HG03378 (cell line): Measurements from ENCODE around the gene LCAT.

ENCODE experiments used
- ATAC-seq: cut with Tn5 transposase; IDR thresholded peaks from one replicate; pipeline ENCODE4 v1.9.1; 2021; ENCODE audit warnings: mild to moderate bottlenecking, moderate library complexity; ENCODE audit not compliant: unreplicated experiment

Gene LCAT

GRCh38 chr16:67968400-67969253 is 24.7 kb upstream of the LCAT start, which contains the start of gene SLC12A4:
TSS of gene SLC12A4 (minus strand) at chr16:67968637. CDS start at chr16:67968553, 84 bp downstream.
- ATAC-seq: no peak

- no peak for ATAC-seq
Measured at GRCh38 chr16:67967958-67968399, 24.1 kb upstream of the LCAT start.

- ATAC-seq: no peak
Measured at GRCh38 chr16:67967183-67967957, 23.4 kb upstream of the LCAT start.

- no peak for ATAC-seq
Measured at GRCh38 chr16:67966549-67967182, 22.7 kb upstream of the LCAT start.

GRCh38 chr16:67965668-67966548 is 22.0 kb upstream of the LCAT start:
- no peak for ATAC-seq

- ATAC-seq: no peak
Measured at GRCh38 chr16:67964477-67965131, 20.7 kb upstream of the LCAT start.

GRCh38 chr16:67963662-67964321 is 19.9 kb upstream of the LCAT start:
- ATAC-seq: no peak

GRCh38 chr16:67963292-67963661 is 19.4 kb upstream of the LCAT start:
- no peak for ATAC-seq

GRCh38 chr16:67962135-67962534 is 18.2 kb upstream of the LCAT start:
- ATAC-seq: no peak

GRCh38 chr16:67961551-67961957 is 17.6 kb upstream of the LCAT start:
- ATAC-seq: no peak

- no peak for ATAC-seq
Measured at GRCh38 chr16:67959536-67960329, 15.8 kb upstream of the LCAT start.

GRCh38 chr16:67957622-67958021 is 13.7 kb upstream of the LCAT start:
- no peak for ATAC-seq

- ATAC-seq: no peak
Measured at GRCh38 chr16:67954421-67955196, 10.7 kb upstream of the LCAT start.

- no peak for ATAC-seq
Measured at GRCh38 chr16:67953641-67954375, 9.9 kb upstream of the LCAT start.

GRCh38 chr16:67951485-67951884 is 7.6 kb upstream of the LCAT start:
- ATAC-seq: no peak

GRCh38 chr16:67950335-67950843 is 6.5 kb upstream of the LCAT start:
- ATAC-seq: no peak

- ATAC-seq: no peak
Measured at GRCh38 chr16:67949645-67950044, 5.7 kb upstream of the LCAT start.
